Umbilical cord (tissue), 2 donors: ENCODE measurements around the gene KLK13. TPM values are rescaled to one million over a fixed set of nuclear protein-coding genes. Genes with fewer than 3 reads are reported as not detected.

Experiments used
- DNase-seq: peaks from one replicate; pipeline ENCODE4 v3.0.0-alpha.2; 2015; ENCODE audit warnings: low spot score
- total RNA-seq: library from RNA; depleted of rRNA; stranded (reverse); fragments of >200 nt; gene quantifications from one replicate; pipeline ENCODE4 v1.2.3, GENCODE V29; 2014; ENCODE audit warnings: low replicate concordance; ENCODE audit not compliant: insufficient read depth

KLK13 gene
- total RNA-seq, 1 donor from 2014 or later: not detected

- peak; percentile 52 for DNase-seq
These were observed 43.8 kb downstream of the KLK13 start for GRCh38 chr19:51020988-51021651.

- no peak for DNase-seq
These were observed 45.4 kb downstream of the KLK13 start, which contains the start of gene KLK10 for GRCh38 chr19:51019544-51019925. Gene KLK10, minus strand, starts transcription at chr19:51019709. Its CDS starts 579 bp downstream, at chr19:51019130.

GRCh38 chr19:51018745-51019543 lies 45.9 kb downstream of the KLK13 start:
- DNase-seq: no peak

GRCh38 chr19:51016798-51017683 lies 47.9 kb downstream of the KLK13 start:
- DNase-seq: peak; percentile 18

GRCh38 chr19:51015691-51016267 lies 49.1 kb downstream of the KLK13 start:
- no peak for DNase-seq

- no peak for DNase-seq
These were observed 50.6 kb downstream of the KLK13 start for GRCh38 chr19:51014242-51014641.

GRCh38 chr19:51012661-51013190 lies 52.2 kb downstream of the KLK13 start:
- DNase-seq: no peak

- no peak for DNase-seq
These were observed 54.7 kb downstream of the KLK13 start for GRCh38 chr19:51010066-51010795.

- DNase-seq: no peak
These were observed 55.6 kb downstream of the KLK13 start for GRCh38 chr19:51009061-51009891.

GRCh38 chr19:51007488-51007887 lies 57.4 kb downstream of the KLK13 start:
- no peak for DNase-seq

- DNase-seq: no peak
These were observed 58.5 kb downstream of the KLK13 start for GRCh38 chr19:51006406-51006805.

Other genes starting within 250 kb of the KLK13 start
- gene KLK1, start 241.3 kb downstream of the KLK13 start, total RNA-seq: not detected
- 1.2 TPM for gene KLK15, start 231.5 kb downstream of the KLK13 start, total RNA-seq
- 0.48 TPM for gene KLK3, start 210.2 kb downstream of the KLK13 start, total RNA-seq
- 9.6 TPM for gene KLK2, start 191.7 kb downstream of the KLK13 start, total RNA-seq
- 1.4 TPM for gene KLK4, start 153.7 kb downstream of the KLK13 start, total RNA-seq
- gene KLK5, start 112.1 kb downstream of the KLK13 start, total RNA-seq: not detected
- not detected for gene KLK6, start 95.5 kb downstream of the KLK13 start, total RNA-seq
- gene KLK7, start 81.2 kb downstream of the KLK13 start, total RNA-seq: 0.72 TPM
- gene KLK8, start 63.5 kb downstream of the KLK13 start, total RNA-seq: not detected
- 0.24 TPM for gene KLK10, start 45.4 kb downstream of the KLK13 start, total RNA-seq
- gene KLK11, start 38.5 kb downstream of the KLK13 start, total RNA-seq: 3.9 TPM
- gene KLK12, start 30.1 kb downstream of the KLK13 start, total RNA-seq: not detected
- gene KLK14, start 17.8 kb upstream of the KLK13 start, total RNA-seq: not detected
- gene CTU1, start 43.3 kb upstream of the KLK13 start, total RNA-seq: 9.4 TPM
- 2.2 TPM for gene SIGLEC9, start 59.8 kb upstream of the KLK13 start, total RNA-seq
- gene SIGLEC7, start 77.2 kb upstream of the KLK13 start, total RNA-seq: 3.1 TPM
- gene CD33, start 160.0 kb upstream of the KLK13 start, total RNA-seq: 5.3 TPM
- not detected for gene SIGLECL1, start 186.0 kb upstream of the KLK13 start, total RNA-seq
- 2.2 TPM for gene IGLON5, start 246.6 kb upstream of the KLK13 start, total RNA-seq